HG03095 (cell line): ENCODE results near the gene MFN2.

Experiments used
- ATAC-seq: cut with Tn5 transposase; IDR thresholded peaks from one replicate; pipeline ENCODE4 v1.9.1; 2021; ENCODE audit warnings: moderate library complexity; ENCODE audit not compliant: unreplicated experiment

MFN2 gene

DNA sequence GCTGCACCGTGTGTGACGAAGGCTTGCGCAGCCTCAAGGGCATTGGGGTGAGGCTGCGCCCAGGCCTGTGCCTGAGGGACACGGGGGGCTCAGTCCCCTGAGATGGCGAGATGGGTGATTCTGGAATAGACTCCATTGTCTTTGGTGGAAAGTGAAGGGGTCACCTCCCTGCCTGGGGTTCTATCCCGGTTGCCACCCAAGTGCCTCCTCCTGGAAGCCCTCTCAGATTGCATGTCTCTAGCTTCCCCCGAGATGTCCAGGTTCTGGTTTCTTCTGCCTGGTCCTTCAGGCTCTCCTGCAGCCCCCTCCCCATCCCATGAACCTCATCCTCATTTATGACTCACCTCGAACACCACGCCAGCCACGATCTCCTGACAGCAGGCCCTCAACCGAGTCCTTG is 22.3 kb upstream of the MFN2 start:
- no peak for ATAC-seq

GRCh38 chr1:11960276-11960675 is 20.0 kb upstream of the MFN2 start:
- no peak for ATAC-seq

DNA sequence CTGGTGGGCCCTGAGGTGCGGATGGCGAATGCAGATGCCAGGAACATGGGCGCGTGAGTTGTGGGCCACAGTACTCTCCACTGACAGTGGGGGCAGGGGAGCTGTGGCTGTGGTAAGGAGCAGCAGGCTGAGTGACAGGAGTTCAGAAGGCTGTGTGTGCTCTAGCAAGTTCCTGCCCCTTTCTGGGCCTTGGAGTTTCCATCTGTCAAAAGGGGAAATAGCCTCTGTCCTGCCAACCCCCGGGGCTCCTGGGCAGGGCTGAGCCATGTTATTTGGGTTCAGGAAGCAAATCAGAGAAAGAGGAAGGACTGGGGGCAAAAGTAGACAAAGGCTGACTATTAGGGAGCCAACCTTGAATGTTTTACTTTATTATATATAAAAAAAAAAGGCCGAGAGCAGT is 19.5 kb upstream of the MFN2 start:
- no peak for ATAC-seq

DNA sequence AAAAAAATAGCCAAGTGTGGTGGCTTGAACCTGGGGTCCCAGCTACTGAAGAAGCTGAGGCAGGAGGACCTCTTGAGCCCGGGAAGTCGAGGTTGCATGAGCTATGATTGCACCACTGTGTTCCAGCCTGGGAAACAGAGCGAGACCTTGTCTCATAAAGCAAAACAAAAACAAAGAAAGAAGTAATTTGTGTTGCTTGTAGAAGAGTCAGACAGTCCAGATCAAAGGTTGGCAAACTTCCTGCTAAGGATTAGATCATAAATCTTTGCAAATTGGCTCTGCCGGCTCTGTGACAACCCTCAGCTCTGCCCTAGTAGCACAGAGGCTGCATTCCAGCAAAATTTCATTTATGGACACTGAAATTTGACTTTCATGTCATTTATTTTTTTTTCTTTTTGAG is 19.0 kb upstream of the MFN2 start:
- no peak for ATAC-seq

DNA sequence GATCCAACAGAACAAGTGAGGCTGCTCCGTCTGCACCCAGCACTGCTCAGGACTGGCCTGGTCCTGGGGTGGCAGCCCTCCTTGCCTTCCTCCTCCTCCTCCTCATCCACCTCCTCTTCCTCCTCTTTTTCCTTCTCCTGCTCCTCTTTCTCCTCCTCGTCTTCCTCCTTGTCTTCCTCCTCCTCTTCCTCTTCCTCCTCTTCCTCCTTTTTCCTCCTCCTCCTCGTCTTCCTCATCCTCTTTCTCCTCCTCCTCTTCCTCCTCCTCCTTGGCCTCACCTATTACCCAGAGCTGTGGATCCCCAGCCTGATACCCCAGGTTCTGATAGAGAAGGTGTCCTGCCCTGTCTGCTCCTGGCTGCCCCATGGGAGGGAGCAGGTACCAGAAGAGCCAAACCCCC is 16.6 kb upstream of the MFN2 start:
- ATAC-seq, result no peak

DNA sequence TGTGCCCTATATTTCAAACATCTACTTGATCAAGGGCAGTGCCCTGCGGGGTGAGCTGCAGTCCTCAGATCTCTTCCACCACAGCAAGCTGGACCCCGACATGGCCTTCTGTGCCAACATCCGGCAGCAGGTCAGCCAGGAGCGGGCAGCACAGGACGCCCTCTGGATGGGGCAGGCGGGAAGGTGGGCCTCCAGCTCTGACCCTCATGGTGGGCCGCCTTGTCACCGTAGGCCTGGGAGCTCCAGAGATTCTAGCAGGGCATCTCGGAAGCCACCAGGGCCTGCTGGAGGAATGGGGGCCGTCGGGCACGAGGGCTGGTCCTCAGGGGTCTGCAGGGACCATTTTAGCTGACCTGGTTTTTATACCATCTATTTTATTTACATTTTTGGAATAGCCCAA is 15.6 kb upstream of the MFN2 start:
- ATAC-seq, result no peak

- no peak for ATAC-seq
These were observed 13.2 kb upstream of the MFN2 start for GRCh38 chr1:11967028-11967547.

DNA sequence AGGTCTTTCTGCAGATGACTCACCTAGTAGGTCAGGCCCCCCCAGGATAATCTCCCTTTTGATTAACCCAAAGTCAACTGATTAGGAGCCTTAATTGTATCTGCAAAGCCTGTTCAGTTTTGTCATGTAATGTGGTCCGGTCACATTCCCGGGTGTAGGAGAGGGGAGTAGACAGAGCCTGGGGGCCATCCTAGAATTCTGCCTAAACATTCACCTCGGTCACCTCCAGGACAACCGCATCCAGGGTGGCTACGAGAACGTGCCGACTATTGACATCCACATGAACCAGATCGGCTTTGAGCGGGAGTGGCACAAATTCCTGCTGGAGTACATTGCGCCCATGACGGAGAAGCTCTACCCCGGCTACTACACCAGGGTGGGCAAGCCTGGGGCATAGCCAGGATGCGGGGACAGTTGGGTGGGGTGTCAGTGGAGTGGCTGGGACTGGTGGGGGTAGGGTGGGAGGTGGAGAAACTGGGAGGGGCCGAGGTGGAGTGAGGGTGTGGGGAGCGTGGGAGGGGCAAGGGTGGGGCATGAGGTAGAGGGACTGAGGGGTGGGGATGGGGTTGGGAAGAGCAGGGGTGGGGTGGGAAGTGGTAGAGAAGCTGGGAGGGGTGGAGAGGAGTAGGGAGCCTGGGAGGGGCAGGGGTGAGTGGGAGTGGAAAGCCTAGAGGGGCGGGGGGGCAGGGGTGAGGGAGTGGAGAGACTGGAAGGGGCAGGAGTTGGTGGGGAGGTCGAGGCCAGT is 9.6 kb upstream of the MFN2 start:
- no peak for ATAC-seq

DNA sequence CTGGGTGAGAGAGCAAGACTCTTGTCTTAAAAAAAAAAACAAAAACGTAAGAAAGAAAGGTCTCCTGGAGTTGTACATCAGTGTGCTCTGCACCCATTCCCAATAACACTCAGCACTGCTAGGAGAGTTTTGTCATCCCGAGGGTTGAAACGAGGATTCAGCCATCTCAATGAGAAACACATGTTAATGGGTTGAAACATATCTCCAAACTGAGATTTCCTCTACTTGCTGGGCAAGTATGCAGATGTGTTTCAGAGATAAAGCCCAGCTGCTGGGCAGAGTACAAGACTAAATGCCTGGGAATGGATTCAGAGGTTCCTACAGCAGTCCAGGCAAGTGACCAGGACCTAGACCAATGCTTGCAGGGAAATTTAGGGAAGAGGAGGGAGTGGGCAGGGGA is 2.6 kb upstream of the MFN2 start:
- no peak for ATAC-seq

GRCh38 chr1:11978301-11978700 is 1.9 kb upstream of the MFN2 start:
- no peak for ATAC-seq

GRCh38 chr1:11979028-11979850 is 1.0 kb upstream of the MFN2 start:
- no peak for ATAC-seq

GRCh38 chr1:11980676-11980972 is 380 bp downstream of the MFN2 start:
- ATAC-seq, result no peak

DNA sequence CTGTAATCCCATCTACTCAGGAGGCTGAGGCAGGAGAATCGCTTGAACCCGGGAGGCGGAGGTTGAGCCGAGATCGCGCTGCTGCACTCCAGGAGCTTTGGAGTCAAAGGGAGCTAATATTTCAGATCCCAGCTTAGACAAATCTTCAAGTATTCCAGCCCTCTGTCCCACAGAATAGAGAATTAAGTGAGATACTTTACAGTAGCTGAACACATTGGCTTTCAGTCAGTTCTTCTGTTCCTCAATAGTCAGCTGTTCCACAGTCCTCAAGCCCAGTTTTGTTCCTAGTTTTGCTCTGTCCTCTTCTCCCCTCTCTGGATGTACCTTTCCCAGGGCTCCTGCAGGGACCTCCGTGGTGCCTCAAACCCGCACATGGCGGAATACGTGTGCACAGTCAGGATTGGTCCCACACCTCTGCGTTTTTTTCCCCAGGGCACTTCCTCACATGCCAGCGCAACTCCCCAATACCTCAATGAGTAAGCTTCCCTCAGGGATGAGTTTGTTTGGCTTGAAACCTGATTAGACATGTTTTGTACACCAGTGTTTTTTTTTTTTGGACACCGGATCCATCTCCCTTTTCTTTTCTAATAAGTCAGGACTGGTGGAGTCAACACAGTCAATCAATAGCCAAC is 1.2 kb downstream of the MFN2 start:
- ATAC-seq, result no peak

GRCh38 chr1:11982010-11982392 is 1.8 kb downstream of the MFN2 start:
- no peak for ATAC-seq

DNA sequence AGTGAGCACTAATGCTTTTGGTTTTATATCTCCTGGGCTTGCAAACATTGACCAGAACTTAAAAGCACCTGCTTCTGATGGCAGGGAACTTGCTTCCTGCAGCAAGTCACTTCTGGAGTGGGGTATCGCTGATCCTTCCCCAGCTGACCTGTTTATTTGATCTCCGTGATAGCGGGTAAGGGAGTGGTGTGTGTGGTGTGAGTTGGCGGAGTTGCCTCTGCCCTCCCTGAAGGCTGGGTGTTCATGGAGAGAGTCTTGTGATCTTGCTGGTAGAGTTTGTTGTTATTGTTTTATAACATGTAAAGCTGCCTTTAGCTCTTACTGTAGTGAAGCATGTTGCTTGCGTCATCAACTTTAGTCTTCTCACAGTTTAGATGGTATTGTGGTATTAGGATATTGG is 3.9 kb downstream of the MFN2 start:
- no peak for ATAC-seq

- ATAC-seq, result no peak
These were observed 4.3 kb downstream of the MFN2 start for GRCh38 chr1:11984576-11984975.

GRCh38 chr1:11985171-11985570 is 4.9 kb downstream of the MFN2 start:
- ATAC-seq, result no peak

DNA sequence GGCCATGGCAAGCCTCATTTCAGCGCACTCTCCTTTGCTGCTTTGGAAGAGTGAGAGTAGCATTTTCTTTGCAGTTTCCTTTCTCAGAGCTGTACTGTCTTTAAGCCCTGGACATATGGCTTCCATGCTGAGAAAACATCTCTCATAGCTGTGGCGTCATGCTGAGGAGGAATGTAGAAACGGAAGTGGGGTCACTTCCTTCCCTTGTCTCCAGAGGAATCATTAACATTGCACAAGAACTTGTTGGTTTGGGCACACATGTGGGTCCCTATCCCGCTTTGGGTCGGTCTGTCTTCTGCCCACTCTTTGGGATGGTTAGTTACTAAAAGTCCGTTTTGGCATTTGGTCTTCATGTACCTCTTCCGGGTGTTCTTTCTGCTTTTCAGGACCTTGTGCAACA is 5.6 kb downstream of the MFN2 start:
- no peak for ATAC-seq

GRCh38 chr1:11989669-11990068 is 9.4 kb downstream of the MFN2 start:
- ATAC-seq, result no peak

DNA sequence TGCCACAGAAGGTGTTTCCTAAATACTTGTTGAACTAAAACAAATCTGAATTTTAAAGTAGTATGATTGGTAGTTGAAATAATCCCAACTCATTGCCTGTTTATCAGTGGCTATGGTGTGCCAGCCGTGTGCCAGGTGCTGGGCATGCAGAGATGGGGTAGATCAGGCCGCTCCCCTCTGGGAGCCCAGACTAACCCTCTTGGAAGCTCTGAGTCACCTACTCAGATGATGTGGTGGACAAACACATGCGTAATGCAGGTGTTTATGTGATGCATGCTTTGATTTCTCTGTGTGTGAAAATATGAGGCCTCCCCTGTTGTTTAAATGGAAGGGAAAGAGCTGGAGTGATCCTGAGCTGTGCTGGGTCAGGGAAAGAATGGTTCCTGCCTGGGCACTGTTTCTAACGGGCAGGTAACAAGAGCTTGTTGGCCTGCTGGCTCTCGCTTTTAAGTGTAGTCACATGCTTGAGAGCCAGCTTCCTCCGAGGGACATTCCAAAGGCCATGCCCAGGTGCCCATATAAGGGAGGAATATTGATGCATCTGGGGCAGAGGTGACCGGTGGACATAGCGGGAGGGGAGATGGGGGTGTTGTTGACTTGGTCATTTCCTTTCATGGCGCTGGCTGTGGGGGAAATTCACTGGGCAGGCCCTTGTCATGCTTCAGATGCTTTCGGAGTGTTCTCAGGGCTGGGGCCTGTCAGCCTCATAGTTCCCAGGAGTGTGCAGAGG is 10.2 kb downstream of the MFN2 start:
- no peak for ATAC-seq

DNA sequence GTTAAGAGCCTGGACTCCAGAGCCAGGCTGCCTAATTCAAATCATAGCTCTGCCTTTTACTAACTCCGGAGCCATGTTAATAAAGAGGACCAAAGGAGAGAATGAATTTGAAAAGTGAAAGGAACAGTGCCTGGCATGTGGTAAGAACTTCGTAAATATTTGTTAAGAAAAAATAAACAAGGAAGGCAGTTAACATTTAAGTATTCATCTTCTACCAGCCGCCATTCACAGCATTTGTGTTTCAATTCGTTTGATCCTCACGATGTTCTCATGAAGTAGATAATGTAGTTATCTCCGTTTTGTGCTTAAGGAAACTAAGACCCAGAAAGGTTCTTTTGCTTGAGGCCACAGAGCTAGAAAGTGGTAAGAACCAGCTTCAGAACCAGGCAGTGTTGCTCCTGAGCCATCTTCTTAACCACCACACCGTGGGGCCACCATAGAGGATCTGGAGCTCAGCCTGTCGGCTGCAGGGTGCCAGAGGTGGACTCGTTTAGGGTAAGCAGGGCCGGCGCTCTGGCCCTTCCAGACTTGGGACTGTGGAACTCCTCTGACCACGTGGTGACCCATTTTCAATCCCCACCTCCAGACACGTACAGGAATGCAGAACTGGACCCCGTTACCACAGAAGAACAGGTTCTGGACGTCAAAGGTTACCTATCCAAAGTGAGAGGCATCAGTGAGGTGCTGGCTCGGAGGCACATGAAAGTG is 11.9 kb downstream of the MFN2 start:
- no peak for ATAC-seq
